A549 (cell line): ENCODE data around the gene PLA2G2D. TPM values are rescaled to one million over a fixed set of nuclear protein-coding genes. Genes with fewer than 3 reads are reported as not detected.

Experiments
- ATAC-seq, 2 experiments: fragments of 200-7000 bp in 1 of 2; fragments of >200 bp in 1 of 2; cut with Nextera tagmentation in 1 of 2; cut with Tn5 transposase in 1 of 2; 3 replicates each; pipeline versions ENCODE4 v1.8.0 to v1.9.1; 2018 to 2020; ENCODE audit warnings: mild to moderate bottlenecking in 1 of 2, moderate library complexity in 1 of 2
- CTCF ChIA-PET: fragments of 300-600 bp; sonication (Branson Sonifier 250); formaldehyde crosslinking; extraction: SDS; loops from one replicate; lab custom pipeline; 2021; ENCODE audit warnings: antibody characterized with exemption, inconsistent platforms; lab: Yijun Ruan, JAX
- POLR2A ChIA-PET: fragments of 350-600 bp; formaldehyde crosslinking; extraction: SDS; loops from one replicate; lab custom pipeline; 2021; ENCODE audit warnings: antibody characterized with exemption, inconsistent platforms; lab: Yijun Ruan, JAX
- DNase-seq, 2 experiments: peaks; one replicate each; pipeline versions ENCODE4 v3.0.0 to v3.0.0-alpha.2; 2011 to 2016; ENCODE audit warnings: low read depth in 1 of 2, low spot score in 1 of 2
- FAIRE-seq: peaks from 2 replicates; lab custom pipeline; 2011; peaks lifted over from hg19 to GRCh38; lab: Jason Lieb, UNC
- H3K27ac ChIP-seq, 2 experiments: fragments of >200 bp; sonication (Bioruptor Twin); formaldehyde crosslinking; 3 replicates each; pipeline ENCODE4 v1.5.1; 2016 to 2017
- H3K4me1 ChIP-seq: fragments of >200 bp; sonication (Bioruptor Twin); formaldehyde crosslinking; 3 replicates; pipeline ENCODE4 v1.6.1; 2016
- H3K4me2 ChIP-seq: fragments of >200 bp; sonication (Bioruptor Twin); formaldehyde crosslinking; 3 replicates; pipeline ENCODE4 v1.6.1; 2016
- H3K4me3 ChIP-seq: fragments of >200 bp; sonication (Bioruptor Twin); formaldehyde crosslinking; 3 replicates; pipeline ENCODE4 v1.5.1; 2016
- H3K9me3 ChIP-seq: fragments of >200 bp; sonication (Bioruptor Twin); formaldehyde crosslinking; 3 replicates; pipeline ENCODE4 v1.6.1; 2016
- CBX8 ChIP-seq: fragments of 200-600 bp; sonication (generic); IDR thresholded peaks from 2 replicates; pipeline ENCODE4 v1.6.1; 2016
- CHD2 ChIP-seq: fragments of 150-350 bp; IDR thresholded peaks from 2 replicates; pipeline ENCODE4 v1.6.1; 2014; ENCODE audit warnings: low read length; ENCODE audit not compliant: partially characterized antibody
- EHF ChIP-seq: fragments of 250-450 bp; sonication (Bioruptor Pico); IDR thresholded peaks from 2 replicates; pipeline ENCODE4 v1.5.0; 2020; ENCODE audit warnings: mild to moderate bottlenecking
- GATA3 ChIP-seq: IDR thresholded peaks from 2 replicates; pipeline ENCODE4 v1.6.1; 2012; ENCODE audit warnings: borderline replicate concordance
- HEYL ChIP-seq: fragments of 250-450 bp; sonication (Bioruptor Pico); IDR thresholded peaks from 2 replicates; pipeline ENCODE4 v1.8.0; 2021; ENCODE audit warnings: mild to moderate bottlenecking, moderate library complexity
- JUNB ChIP-seq: fragments of >200 bp; sonication (Bioruptor Twin); formaldehyde crosslinking; IDR thresholded peaks from 2 replicates; pipeline ENCODE4 v1.6.1; 2016
- KDM5A ChIP-seq: fragments of 200-600 bp; sonication (generic); IDR thresholded peaks from 2 replicates; pipeline ENCODE4 v1.6.1; 2016; ENCODE audit warnings: antibody characterized with exemption, mild to moderate bottlenecking
- MAX ChIP-seq: IDR thresholded peaks from 2 replicates; pipeline ENCODE4 v1.6.1; 2012
- MYC ChIP-seq: IDR thresholded peaks from 2 replicates; pipeline ENCODE4 v1.6.1; 2012; ENCODE audit warnings: mild to moderate bottlenecking, inconsistent platforms, low read length, improper control_type of control experiment, borderline replicate concordance
- NPAS2 ChIP-seq: fragments of 250-450 bp; sonication (Bioruptor Pico); IDR thresholded peaks from 2 replicates; pipeline ENCODE4 v1.8.0; 2022; ENCODE audit warnings: mild to moderate bottlenecking, moderate library complexity, borderline replicate concordance
- RARB ChIP-seq: fragments of 250-450 bp; sonication (Bioruptor Pico); IDR thresholded peaks from 2 replicates; pipeline ENCODE4 v1.8.0; 2021; ENCODE audit warnings: mild to moderate bottlenecking, moderate library complexity
- SMC3 ChIP-seq: fragments of >200 bp; sonication (Bioruptor Twin); formaldehyde crosslinking; IDR thresholded peaks from 3 replicates; pipeline ENCODE4 v1.6.1; 2018; ENCODE audit warnings: inconsistent platforms
- SREBF2 ChIP-seq: fragments of 450-650 bp; IDR thresholded peaks from 2 replicates; pipeline ENCODE4 v1.6.1; 2014; ENCODE audit warnings: mild to moderate bottlenecking, moderate library complexity
- TFCP2L1 ChIP-seq: fragments of 250-450 bp; sonication (Bioruptor Pico); IDR thresholded peaks from 2 replicates; pipeline ENCODE4 v1.5.0; 2021; ENCODE audit warnings: mild to moderate bottlenecking
- ZC3H11A ChIP-seq: fragments of 450-650 bp; IDR thresholded peaks from 2 replicates; pipeline ENCODE4 v1.6.1; 2014; ENCODE audit warnings: antibody characterized with exemption, mild to moderate bottlenecking
- ZSCAN20 ChIP-seq: fragments of 250-450 bp; sonication (Bioruptor Pico); IDR thresholded peaks from 2 replicates; pipeline ENCODE4 v1.8.0; 2022; ENCODE audit warnings: mild to moderate bottlenecking, moderate library complexity
- WGBS: methylation state at CpG from one replicate; pipeline ENCODE4 v1.1.6; 2017; ENCODE audit errors: missing lambda C conversion rate; 5-methylcytosine and 5-hydroxymethylcytosine counted together
- polyA plus RNA-seq, 4 experiments: library from polyadenylated mRNA; depleted of rRNA in 3 of 4; stranded (reverse); fragments of >200 nt; fragmentation: RNase III in 1 of 4; extraction: RNeasy Plus Mini Kit Qiagen cat#74134 plus additional on column Dnase treatment in 1 of 4; gene quantifications; 2 replicates in 3 of 4; 3 replicates in 1 of 4; pipeline ENCODE4 v1.2.3, GENCODE V29; 2011 to 2017
- TF ChIP-seq, protein P1 (sequence below): fragments of >200 bp; sonication (Bioruptor Twin); formaldehyde crosslinking; IDR thresholded peaks from 3 replicates; pipeline ENCODE4 v1.5.1; 2016
- TF ChIP-seq, protein P2 (sequence below): fragments of 200-600 bp; sonication (generic); IDR thresholded peaks from 2 replicates; pipeline ENCODE4 v1.6.1; 2016; ENCODE audit warnings: antibody characterized with exemption, mild to moderate bottlenecking, moderate library complexity

The PLA2G2D gene
- polyA plus RNA-seq, 2 of the 4 experiments (the other 2 are of a cell fraction) = not detected

DNA sequence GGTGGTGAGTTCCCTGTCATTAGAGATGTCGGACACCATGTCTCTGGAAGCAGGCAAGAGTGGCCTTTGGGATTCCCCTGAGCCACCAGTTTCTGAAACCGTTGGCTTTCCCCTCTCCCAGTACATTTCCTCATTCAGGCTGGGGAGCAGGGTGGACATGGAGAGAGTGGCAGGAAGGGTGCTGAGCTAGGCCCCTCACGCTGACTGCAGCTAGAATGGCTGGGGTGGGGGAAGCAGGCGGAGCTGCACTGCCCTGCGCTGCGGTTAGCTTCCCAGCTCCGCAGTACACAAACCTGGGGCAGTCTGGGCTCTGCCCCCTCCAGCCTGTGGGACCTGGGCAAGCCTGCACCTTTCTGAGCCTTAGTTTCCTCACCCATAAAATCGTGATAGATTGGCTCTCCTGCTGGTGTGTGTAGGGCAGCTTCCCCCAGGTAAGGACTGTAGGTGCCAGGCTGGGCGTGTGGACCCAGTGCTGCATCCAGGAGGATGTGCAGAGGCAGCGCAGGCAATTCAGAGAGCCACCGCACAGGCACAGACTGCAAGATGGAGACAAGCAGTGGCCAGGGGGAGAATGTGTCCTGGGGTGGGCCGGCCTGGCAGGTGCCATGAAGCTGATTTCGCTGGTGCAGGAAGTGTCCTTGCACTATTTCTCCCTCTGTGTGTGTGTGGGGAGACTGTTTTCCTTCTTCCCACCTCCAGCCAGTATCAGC lies 22.8 kb upstream of the PLA2G2D start (continued):
- TF ChIP-seq CHD2 (no peak), MYC (no peak)
- TF ChIP-seq, all 56 proteins: peak for 0

GRCh38 chr1:20141466-20141865 lies 22.1 kb upstream of the PLA2G2D start:
- 39% methylated on average over 3 of the region's 7 CpGs for WGBS
- Histone ChIP-seq H3K9me3 (no peaks in the 10 kb centered on the region), H3K4me2 (no peak overlapping the region), H3K4me3 (no peak overlapping the region), H3K27ac (no peak overlapping the region), H3K4me1 (no peaks in the 10 kb centered on the region)
- POLR2A ChIA-PET = no interaction called here
- DNase-seq = no peak
- TF ChIP-seq EHF (CRISPR knock-in tag) = no peak
- TF ChIP-seq, protein P1, sequence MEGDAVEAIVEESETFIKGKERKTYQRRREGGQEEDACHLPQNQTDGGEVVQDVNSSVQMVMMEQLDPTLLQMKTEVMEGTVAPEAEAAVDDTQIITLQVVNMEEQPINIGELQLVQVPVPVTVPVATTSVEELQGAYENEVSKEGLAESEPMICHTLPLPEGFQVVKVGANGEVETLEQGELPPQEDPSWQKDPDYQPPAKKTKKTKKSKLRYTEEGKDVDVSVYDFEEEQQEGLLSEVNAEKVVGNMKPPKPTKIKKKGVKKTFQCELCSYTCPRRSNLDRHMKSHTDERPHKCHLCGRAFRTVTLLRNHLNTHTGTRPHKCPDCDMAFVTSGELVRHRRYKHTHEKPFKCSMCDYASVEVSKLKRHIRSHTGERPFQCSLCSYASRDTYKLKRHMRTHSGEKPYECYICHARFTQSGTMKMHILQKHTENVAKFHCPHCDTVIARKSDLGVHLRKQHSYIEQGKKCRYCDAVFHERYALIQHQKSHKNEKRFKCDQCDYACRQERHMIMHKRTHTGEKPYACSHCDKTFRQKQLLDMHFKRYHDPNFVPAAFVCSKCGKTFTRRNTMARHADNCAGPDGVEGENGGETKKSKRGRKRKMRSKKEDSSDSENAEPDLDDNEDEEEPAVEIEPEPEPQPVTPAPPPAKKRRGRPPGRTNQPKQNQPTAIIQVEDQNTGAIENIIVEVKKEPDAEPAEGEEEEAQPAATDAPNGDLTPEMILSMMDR = no peak
- FAIRE-seq = no peak
- CTCF ChIA-PET = no interaction called here
- no peak for ATAC-seq

GRCh38 chr1:20141001-20141400 lies 21.7 kb upstream of the PLA2G2D start:
- CTCF ChIA-PET = no interaction called here
- no peak overlapping the region for H3K4me2 ChIP-seq

More at GRCh38 chr1:20141001-20141400, 21.7 kb upstream of the PLA2G2D start:
- ATAC-seq (no peak), FAIRE-seq (no peak), DNase-seq (no peak)
- TF ChIP-seq KDM5A = no peak
- no peak for TF ChIP-seq JUNB
- TF ChIP-seq, protein P2, sequence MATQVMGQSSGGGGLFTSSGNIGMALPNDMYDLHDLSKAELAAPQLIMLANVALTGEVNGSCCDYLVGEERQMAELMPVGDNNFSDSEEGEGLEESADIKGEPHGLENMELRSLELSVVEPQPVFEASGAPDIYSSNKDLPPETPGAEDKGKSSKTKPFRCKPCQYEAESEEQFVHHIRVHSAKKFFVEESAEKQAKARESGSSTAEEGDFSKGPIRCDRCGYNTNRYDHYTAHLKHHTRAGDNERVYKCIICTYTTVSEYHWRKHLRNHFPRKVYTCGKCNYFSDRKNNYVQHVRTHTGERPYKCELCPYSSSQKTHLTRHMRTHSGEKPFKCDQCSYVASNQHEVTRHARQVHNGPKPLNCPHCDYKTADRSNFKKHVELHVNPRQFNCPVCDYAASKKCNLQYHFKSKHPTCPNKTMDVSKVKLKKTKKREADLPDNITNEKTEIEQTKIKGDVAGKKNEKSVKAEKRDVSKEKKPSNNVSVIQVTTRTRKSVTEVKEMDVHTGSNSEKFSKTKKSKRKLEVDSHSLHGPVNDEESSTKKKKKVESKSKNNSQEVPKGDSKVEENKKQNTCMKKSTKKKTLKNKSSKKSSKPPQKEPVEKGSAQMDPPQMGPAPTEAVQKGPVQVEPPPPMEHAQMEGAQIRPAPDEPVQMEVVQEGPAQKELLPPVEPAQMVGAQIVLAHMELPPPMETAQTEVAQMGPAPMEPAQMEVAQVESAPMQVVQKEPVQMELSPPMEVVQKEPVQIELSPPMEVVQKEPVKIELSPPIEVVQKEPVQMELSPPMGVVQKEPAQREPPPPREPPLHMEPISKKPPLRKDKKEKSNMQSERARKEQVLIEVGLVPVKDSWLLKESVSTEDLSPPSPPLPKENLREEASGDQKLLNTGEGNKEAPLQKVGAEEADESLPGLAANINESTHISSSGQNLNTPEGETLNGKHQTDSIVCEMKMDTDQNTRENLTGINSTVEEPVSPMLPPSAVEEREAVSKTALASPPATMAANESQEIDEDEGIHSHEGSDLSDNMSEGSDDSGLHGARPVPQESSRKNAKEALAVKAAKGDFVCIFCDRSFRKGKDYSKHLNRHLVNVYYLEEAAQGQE = no peak
- TF ChIP-seq SMC3 = no peak
- no peak for TF ChIP-seq CBX8
- no peak for TF ChIP-seq ZC3H11A
- TF ChIP-seq MAX = no peak
- no peak for TF ChIP-seq ZSCAN20 (CRISPR knock-in tag)
- no peak for TF ChIP-seq CHD2
- no peak for TF ChIP-seq SREBF2
- no peak for TF ChIP-seq GATA3
- no peak for TF ChIP-seq EHF (CRISPR knock-in tag)
- TF ChIP-seq RARB (CRISPR knock-in tag) = no peak
- TF ChIP-seq NPAS2 (CRISPR knock-in tag) = no peak
- no peak for TF ChIP-seq HEYL (CRISPR knock-in tag)
- TF ChIP-seq TFCP2L1 (CRISPR knock-in tag) = no peak
- POLR2A ChIA-PET = no interaction called here
- Histone ChIP-seq H3K4me1 (no peaks in the 10 kb centered on the region), H3K9me3 (no peaks in the 10 kb centered on the region), H3K4me3 (no peak overlapping the region), H3K27ac (no peak overlapping the region)
- 47% methylated on average over 9 of the region's 9 CpGs for WGBS
